Measurements from ENCODE around the gene DKK2. TPM values are rescaled to one million over a fixed set of nuclear protein-coding genes. Genes with fewer than 3 reads are reported as not detected.

The DKK2 gene
- total and polyA plus RNA-seq, 9 of the 15 experiments (the other 6 are each of a cell fraction or from before 2014, with no cell fraction given) = not detected

- intact Hi-C loops (cut with micrococcal nuclease) (no loop called here), in situ Hi-C loops (cut with MboI) (no loop called here)
- ChIA-PET POLR2A (no interaction called here), CTCF (ENCODE audit: low intra/inter-chr PET ratio) (no interaction called here)
- Histone ChIP-seq H3K9me1 (ENCODE audit: control insufficient read depth, insufficient read depth, low read length) (no peaks in the 10 kb centered on the region), H3K4me1 (replicated peaks in 1 of 2; ENCODE audit: control insufficient read depth in 2 of 2, insufficient read depth in 2 of 2, low read length in 2 of 2) (no peaks in the 10 kb centered on the region), H3K4me3 (no peak overlapping the region), H3K9me3 (replicated peaks; ENCODE audit: control insufficient read depth, insufficient read depth, low read depth, low read length) (no peaks in the 10 kb centered on the region), H4K20me1 (replicated peaks; ENCODE audit: control insufficient read depth, insufficient read depth, low read length) (no peaks in the 10 kb centered on the region), H3K27me3 (ENCODE audit: control insufficient read depth in 2 of 2, insufficient read depth in 2 of 2, low read length in 2 of 2) (no peaks in the 10 kb centered on the region), H3K79me2 (ENCODE audit: control insufficient read depth, insufficient read depth, low read length) (no peaks in the 10 kb centered on the region), H3K9ac (ENCODE audit: insufficient read depth in 1 of 2, low read depth in 2 of 2, low read length in 2 of 2) (no peak overlapping the region), H2AFZ (ENCODE audit: low read depth, low read length) (no peak overlapping the region), H3K4me2 (ENCODE audit: insufficient read depth, low read length) (no peak overlapping the region), H3K36me3 (ENCODE audit: control insufficient read depth, insufficient read depth, low read length) (no peaks in the 10 kb centered on the region), H3K27ac (ENCODE audit: extremely low read depth, low read depth, low read length) (no peak overlapping the region)
- no TSS peak for BruUV-seq (replicated peaks)
- no peak for TF ChIP-seq ZNF253 (CRISPR knock-in tag; conservative IDR thresholded peaks at IDR 0.05)
- no peak for TF ChIP-seq TGIF2 (CRISPR knock-in tag; IDR thresholded peaks at IDR 0.05)
- no peak for ATAC-seq
- WGBS (ENCODE audit: insufficient coverage, low coverage, missing lambda C conversion rate) = 2% methylated on average over 3 of the region's 3 CpGs
- DNase-seq (ENCODE audit: extremely low read depth in 1 of 4, low spot score in 3 of 4) = no peak
- FAIRE-seq = no peak
These were observed 26.7 kb downstream of the DKK2 start for GRCh38 chr4:107009196-107009968.

DNA sequence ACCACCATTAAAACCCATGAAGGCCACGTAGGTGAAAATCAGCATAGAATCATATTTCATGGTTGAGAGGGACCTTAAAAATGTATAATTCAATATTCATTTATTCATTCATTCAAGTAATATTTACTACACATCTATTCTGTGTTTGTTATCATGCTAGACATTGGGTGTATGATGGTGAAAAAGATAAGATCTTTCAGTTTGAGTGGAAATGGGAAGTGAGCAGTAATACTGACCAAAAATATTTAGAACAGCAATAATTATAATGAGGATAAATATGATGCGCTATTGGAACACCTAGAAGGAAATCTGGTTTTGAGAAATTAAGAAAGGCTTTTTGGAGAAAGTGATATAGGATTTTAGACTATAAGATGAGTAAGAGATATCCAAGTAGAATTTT is 28.0 kb downstream of the DKK2 start:
- Histone ChIP-seq H3K79me2 (ENCODE audit: control insufficient read depth, insufficient read depth, low read length) (no peaks in the 10 kb centered on the region), H3K9me1 (ENCODE audit: control insufficient read depth, insufficient read depth, low read length) (no peaks in the 10 kb centered on the region), H3K4me1 (replicated peaks in 1 of 2; ENCODE audit: control insufficient read depth in 2 of 2, insufficient read depth in 2 of 2, low read length in 2 of 2) (no peaks in the 10 kb centered on the region), H3K27me3 (ENCODE audit: control insufficient read depth in 2 of 2, insufficient read depth in 2 of 2, low read length in 2 of 2) (no peaks in the 10 kb centered on the region), H3K36me3 (ENCODE audit: control insufficient read depth, insufficient read depth, low read length) (no peaks in the 10 kb centered on the region), H3K4me3 (no peak overlapping the region), H4K20me1 (replicated peaks; ENCODE audit: control insufficient read depth, insufficient read depth, low read length) (no peaks in the 10 kb centered on the region), H3K9ac (ENCODE audit: insufficient read depth in 1 of 2, low read depth in 2 of 2, low read length in 2 of 2) (no peak overlapping the region), H3K4me2 (ENCODE audit: insufficient read depth, low read length) (no peak overlapping the region), H3K27ac (ENCODE audit: extremely low read depth, low read depth, low read length) (no peak overlapping the region), H2AFZ (ENCODE audit: low read depth, low read length) (no peak overlapping the region), H3K9me3 (replicated peaks; ENCODE audit: control insufficient read depth, insufficient read depth, low read depth, low read length) (no peaks in the 10 kb centered on the region)
- ChIA-PET POLR2A (no interaction called here), CTCF (ENCODE audit: low intra/inter-chr PET ratio) (no interaction called here)
- ATAC-seq (no peak), FAIRE-seq (no peak), DNase-seq (ENCODE audit: extremely low read depth in 1 of 4, low spot score in 3 of 4) (no peak)
- intact Hi-C loops (cut with micrococcal nuclease) (no loop called here), in situ Hi-C loops (cut with MboI) (no loop called here)
- WGBS (ENCODE audit: insufficient coverage, low coverage, missing lambda C conversion rate) = 3% methylated on average over 2 of the region's 2 CpGs
- no TSS peak for BruUV-seq (replicated peaks)
- TF ChIP-seq, protein P1, sequence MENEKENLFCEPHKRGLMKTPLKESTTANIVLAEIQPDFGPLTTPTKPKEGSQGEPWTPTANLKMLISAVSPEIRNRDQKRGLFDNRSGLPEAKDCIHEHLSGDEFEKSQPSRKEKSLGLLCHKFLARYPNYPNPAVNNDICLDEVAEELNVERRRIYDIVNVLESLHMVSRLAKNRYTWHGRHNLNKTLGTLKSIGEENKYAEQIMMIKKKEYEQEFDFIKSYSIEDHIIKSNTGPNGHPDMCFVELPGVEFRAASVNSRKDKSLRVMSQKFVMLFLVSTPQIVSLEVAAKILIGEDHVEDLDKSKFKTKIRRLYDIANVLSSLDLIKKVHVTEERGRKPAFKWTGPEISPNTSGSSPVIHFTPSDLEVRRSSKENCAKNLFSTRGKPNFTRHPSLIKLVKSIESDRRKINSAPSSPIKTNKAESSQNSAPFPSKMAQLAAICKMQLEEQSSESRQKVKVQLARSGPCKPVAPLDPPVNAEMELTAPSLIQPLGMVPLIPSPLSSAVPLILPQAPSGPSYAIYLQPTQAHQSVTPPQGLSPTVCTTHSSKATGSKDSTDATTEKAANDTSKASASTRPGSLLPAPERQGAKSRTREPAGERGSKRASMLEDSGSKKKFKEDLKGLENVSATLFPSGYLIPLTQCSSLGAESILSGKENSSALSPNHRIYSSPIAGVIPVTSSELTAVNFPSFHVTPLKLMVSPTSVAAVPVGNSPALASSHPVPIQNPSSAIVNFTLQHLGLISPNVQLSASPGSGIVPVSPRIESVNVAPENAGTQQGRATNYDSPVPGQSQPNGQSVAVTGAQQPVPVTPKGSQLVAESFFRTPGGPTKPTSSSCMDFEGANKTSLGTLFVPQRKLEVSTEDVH (IDR thresholded peaks at IDR 0.05; ENCODE audit: low read depth, partially characterized antibody) = no peak
- TF ChIP-seq ZC3H11A (IDR thresholded peaks at IDR 0.05; ENCODE audit: low read depth, low read length) (no peak), RB1 (IDR thresholded peaks at IDR 0.05; ENCODE audit: low read depth) (no peak), TAF7 (tag; IDR thresholded peaks at IDR 0.05) (no peak), SRF (CRISPR knock-in tag; IDR thresholded peaks at IDR 0.05) (no peak), ZNF79 (CRISPR knock-in tag; IDR thresholded peaks at IDR 0.05; ENCODE audit: low read depth) (no peak), NBN (IDR thresholded peaks at IDR 0.05; ENCODE audit: low read depth) (no peak)
